ENCODE measurements around the gene NOM1.

- TF ChIP-seq, protein P1, sequence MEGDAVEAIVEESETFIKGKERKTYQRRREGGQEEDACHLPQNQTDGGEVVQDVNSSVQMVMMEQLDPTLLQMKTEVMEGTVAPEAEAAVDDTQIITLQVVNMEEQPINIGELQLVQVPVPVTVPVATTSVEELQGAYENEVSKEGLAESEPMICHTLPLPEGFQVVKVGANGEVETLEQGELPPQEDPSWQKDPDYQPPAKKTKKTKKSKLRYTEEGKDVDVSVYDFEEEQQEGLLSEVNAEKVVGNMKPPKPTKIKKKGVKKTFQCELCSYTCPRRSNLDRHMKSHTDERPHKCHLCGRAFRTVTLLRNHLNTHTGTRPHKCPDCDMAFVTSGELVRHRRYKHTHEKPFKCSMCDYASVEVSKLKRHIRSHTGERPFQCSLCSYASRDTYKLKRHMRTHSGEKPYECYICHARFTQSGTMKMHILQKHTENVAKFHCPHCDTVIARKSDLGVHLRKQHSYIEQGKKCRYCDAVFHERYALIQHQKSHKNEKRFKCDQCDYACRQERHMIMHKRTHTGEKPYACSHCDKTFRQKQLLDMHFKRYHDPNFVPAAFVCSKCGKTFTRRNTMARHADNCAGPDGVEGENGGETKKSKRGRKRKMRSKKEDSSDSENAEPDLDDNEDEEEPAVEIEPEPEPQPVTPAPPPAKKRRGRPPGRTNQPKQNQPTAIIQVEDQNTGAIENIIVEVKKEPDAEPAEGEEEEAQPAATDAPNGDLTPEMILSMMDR (IDR thresholded peaks at IDR 0.05), result no peak
- no peak for TF ChIP-seq POLR2A (IDR thresholded peaks at IDR 0.05)
These were observed 36.9 kb downstream of the NOM1 start for GRCh38 chr7:156986378-156986777.
